Astrocyte of the hippocampus (primary cell): ENCODE results near the gene MNT.

Experiments used
- DNase-seq: peaks from one replicate; pipeline ENCODE4 v3.0.0; 2011; ENCODE audit warnings: low read depth, low spot score

MNT gene

DNA sequence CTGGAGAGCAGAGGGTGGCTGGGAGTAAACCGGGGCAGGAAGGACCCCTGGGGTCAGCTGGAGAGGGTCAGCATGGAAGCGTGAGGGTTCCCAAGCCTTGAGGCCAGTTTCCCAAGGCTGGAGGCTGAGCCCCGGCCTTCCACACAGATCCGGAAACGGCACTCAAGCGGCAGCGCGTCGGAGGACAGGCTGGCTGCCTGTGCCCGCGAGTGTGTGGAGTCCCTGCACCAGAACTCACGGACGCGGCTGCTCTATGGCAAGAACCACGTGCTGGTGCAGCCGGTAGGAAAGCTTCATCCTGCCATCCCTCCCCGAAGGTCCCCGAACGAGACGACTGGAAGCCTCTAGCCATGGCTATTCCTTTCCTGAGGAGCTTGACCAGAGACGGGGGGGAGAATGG lies 37.5 kb downstream of the MNT start:
- no peak for DNase-seq

DNA sequence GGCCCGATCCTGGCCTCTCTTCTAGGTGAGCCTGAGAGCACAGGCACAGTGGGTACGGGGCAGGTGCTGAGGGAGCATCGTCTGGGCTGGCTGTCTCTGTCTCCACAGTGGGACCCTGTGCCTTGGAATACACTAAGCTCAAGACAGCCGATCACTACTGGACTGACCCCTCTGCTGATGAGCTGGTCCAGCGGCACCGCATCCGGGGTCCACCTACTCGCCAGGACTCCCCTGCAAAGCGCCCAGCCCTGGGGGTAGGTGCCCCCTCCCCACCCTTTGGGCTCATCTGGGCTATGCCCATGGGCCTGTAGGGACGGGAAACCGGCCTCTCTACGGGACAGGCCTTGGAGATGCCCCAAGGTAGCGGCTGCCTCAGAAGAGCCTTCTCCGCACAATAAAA lies 38.0 kb downstream of the MNT start:
- DNase-seq, result no peak

DNA sequence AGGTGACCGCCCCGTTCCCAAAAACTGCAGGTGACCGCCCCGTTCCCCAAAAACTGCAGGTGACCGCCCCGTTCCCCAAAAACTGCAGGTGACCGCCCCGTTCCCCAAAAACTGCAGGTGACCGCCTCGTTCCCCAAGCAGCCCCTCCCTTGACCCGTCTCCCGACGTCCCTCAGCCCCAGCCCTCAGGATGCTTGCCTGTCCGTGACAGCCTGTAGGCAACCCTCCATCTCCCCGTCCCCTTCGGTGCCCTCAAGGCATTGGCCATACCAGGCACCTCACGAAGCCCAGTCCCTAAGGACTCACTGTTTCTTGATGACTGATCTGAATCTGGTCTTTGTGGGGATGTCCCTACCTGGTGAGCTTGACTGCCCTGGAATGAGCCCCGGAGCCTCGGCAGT lies 38.4 kb downstream of the MNT start:
- DNase-seq, result no peak

DNA sequence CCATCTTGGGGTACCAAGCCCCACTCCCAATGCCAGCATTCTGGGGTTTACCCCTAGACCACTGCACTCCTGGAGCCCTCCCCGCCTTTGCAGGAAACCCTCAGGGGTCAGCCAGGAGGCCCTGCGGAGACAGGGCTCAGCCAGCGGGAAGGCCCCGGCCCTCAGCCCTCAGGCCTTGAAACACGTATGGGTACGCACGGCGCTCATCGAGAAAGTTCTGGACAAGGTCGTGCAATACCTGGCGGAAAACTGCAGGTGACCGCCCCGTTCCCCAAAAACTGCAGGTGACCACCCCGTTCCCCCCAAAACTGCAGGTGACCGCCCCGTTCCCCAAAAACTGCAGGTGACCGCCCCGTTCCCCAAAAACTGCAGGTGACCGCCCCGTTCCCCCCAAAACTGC lies 38.8 kb downstream of the MNT start:
- DNase-seq, result no peak

DNA sequence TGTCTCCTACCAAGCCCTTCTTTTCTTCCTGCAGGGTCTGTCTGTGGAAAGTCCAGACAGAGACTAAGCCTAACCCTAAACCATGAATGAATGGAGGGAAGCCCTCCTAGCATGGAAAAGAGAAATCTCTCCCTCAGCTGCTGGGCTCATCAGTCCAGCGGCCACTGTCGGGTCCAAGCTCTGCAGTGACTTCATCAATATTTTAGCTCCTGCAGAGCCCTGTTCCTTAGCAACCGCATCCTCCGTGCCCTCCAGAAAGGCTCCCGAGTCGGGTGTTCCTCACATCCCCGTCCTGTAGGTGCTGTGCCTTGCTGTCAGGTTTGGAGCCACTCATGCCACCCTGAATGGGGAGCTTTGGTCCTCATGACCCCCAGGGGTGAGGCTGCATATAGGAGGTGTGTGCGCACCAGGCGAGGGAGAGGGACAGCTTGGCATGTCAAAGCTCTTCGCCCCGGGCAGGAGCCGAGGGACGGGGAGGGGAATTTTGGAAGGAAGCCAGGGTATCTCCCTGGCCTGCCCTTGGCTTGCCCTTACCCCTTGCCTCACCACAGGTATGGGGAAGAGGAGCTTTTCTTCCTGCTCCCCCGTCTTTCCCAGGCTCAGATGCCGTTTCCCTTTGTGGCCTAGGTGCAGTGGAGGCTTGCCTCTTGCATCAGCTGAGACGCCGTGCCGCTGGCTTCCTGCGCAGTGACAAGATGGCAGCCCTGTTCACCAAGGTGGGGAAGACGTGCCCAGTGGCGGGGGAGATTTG lies 39.7 kb downstream of the MNT start:
- DNase-seq, result no peak

DNA sequence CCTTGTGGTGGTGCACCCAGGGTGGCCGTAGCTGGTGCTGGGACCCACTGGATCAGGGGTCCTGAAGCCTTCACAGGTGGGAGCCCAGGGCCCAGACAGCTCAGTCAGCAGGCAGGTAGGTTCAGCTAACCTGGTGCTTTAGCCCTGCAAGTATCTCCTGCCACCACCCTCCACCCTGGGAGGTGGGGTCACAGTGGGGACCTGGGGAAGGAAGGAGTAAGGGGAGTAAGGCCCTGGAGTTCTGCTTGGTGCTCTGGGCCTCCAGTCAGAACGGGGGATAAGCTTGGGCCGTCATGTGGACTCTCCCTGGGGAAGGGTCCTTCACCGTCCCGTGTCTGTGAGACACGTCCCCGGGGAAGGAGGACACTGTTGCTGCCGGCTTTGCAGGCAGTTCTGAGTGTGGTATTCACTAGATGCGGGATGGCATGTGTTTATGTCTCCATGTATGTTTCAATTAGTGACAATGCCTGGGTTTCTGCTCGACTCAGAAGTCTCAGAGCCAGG lies 42.9 kb downstream of the MNT start:
- no peak for DNase-seq

DNA sequence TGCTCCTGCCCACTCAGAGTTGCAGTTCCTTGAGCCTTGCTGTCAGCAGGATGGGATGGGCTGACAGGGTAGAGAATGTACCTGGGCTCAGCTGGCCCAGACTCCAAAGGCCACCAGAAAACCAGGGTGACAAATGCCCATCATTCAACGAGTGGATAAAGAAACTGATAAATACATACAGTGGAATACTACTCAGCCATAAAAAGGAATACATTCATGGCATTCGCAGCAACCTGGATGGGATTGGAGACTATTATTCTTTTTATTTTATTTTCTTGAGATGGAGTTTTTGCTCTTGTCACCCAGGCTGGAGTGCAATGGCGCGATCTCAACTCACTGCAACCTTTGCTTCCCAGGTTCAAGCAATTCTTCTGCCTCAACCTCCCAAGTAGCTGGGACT lies 43.6 kb downstream of the MNT start:
- no peak for DNase-seq

DNA sequence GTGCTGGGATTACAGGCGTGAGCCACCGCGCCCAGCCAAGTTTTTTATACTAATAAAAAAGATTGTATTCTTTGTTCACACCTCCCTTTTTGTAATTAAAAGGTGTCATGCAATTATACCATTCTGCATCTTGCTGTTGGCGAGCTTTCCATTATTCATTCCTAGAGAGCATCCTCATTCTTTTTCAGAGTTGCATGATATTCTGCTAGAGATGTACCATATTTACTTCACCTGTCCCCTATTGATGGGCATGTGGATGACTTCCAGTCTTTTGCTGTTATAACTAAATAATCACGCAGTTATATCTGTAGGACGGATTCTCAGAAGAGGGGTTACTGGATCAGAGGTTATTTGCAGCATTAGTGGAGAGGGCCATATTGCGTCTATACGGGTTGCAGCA lies 46.5 kb downstream of the MNT start:
- DNase-seq, result no peak

DNA sequence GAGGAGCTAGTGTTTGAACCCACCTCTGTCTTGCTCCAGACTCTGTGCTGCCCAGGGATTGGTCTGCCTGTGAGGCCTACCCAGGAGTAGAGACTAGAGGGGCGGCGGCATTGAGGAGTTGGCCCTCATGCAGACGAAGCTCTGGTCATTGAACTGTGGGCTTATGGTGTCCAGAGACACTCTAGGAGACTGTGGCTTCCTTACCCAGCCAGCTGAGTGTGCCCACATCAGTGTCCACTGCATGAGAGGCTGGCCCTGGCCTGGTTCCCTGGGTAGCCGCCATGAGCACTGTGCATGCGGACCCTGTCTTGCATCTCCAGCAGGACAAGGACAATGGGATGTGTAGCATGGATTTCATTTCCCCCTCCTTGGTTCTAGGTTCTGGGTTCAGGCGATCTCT lies 49.6 kb downstream of the MNT start:
- DNase-seq, result no peak

DNA sequence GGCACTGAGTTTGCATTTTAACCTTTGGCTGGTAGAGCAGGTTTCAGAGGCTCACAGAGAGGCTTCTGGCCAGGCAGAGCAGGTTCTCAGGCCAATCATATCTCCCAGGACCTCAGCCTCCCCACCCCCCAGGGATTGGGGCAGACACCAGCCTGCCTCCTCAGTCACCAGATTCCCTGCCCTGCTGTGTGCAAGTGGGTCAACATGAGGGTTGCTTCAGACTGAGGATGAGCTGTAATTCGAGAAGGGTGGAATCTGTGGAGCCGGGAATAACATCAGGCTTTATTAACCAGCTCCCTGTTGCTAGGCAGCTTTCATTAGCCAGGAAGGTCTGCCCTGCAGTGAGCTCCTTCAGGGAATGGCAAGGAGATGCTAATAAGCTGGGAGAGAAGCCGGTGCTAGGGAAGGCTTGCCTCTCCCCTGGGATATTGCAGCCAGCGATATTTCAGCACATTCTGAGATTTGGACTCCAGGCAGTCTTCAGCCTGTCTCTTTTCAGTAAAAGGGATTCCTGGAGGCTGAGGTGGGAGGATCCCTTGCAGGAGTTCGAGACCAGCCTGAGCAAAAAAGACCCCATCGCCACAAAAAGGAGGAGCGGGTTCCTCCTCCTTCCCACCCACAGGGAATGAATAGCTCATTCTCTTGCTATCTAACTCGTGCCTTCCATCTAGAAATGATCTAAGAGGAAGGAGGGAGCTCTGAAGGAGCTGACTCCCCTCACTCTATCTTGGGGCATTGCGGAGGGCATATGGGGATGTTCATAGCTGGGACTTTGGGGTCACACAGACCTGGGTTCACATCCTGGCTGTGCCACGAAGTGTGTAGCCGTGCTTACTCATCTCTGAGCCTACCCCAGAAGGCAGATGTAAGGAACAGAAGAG lies 52.8 kb downstream of the MNT start:
- DNase-seq, result peak; percentile 76

DNA sequence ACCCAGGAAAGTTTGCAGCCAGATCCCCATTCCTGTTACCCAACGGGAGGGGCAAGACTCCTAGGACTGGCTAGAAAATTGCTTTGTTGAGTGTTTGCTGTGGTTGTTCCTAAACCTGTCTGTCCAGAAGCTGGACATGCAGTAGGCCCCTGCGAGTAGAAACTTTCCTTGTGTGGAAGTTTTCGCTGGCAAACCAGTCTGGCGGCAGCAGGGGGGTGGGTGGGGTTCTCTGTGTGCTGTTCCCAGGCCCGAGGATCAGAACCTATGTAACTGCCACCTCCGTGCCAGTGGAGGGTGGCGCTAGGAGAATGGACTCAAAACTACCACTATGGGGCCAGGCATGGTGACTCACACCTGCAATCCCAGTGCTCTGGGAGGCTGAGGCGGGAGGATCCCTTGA lies 54.4 kb downstream of the MNT start:
- no peak for DNase-seq

DNA sequence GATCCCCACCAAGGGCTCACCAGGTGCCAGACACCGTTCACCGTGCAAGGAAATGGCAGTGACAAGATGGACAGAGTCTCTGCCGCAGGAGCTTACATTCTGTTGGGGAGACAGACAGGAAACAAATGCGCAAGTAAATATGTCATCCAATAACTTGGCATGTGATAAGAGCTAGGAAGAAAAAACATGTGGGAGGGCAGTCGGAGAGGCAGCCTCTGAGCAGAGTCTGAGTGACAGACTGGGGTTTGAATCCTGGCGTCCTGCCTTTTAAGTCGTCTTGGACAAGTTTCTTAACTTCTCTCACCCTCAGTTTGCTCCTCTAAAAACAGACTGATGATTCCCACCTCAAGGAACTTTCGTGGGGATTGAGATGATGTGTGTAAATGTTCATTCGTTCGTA lies 56.3 kb downstream of the MNT start:
- DNase-seq, result no peak

DNA sequence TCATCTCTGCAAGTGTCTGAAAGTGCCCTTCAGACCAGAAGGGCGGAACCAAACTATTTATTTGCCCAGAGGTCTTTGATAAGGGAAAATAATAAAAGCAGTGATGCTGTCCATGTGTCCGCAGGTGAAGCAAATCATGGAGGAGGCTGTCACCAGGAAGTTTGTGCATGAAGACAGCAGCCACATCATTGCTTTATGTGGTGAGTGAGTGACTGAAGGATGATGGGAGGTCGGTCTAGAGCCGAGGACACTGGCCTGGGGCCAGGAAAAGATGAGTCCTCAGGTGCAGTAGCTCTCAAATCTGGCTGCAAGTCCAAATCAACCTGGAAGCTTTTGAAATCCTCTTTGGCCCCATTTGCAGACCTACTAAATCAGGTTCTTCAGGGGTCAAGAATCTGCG lies 57.4 kb downstream of the MNT start:
- no peak for DNase-seq

DNA sequence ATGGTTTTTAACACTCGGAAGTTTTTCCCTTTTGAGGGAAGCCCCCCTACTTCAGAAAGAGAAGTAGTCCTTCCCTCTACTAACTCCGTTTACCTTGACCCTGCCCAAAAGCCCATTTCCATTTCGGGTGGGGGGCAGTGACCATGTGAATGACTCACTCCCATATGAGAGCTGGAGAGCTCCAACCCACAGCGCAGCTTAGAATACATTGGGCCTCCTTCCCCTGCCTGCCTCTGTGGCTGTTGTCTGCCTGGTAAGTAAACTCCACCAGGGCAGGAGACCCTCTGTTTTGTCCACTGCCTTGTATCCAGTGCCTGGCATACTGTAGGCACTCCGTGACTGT lies 62.6 kb downstream of the MNT start:
- DNase-seq, result peak; percentile 68

DNA sequence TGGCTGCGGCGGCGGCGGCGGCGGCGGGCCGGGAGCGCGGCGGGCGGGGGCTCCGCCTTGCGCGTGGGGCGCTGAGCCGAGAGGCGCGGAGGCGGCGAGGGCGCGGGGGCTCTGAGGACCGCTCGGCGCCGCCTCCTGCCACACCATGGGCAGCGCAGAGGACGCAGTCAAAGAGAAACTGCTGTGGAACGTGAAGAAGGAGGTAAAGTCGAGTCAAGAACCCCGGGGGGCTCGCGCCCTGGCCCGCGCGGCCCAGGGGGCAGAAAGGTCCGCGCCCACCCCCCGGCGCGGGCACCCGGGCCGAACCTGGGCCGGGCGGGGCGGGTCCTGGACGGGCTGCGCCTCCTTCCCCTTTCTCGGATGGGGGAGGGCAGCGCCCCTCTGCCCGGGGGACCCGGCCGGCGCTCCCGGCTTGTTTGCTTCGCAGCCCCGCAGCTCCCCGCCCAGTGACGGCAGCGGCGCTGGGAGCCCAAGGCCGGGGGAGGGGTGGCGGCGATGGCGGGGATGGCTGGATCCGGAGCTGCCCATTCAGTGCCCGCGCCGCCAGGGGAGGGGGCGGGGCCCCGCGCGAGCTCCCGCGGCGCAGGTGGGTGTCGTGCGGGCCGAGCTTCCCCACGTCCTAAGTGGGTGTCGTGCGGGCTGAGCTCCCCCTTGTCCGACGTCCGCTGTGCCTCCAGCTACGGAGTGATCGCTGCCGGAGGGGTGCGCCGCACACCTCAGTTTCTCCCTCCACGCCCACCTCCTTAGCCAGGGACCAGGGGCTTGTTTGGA lies 63.1 kb downstream of the MNT start:
- DNase-seq, result peak; percentile 86

DNA sequence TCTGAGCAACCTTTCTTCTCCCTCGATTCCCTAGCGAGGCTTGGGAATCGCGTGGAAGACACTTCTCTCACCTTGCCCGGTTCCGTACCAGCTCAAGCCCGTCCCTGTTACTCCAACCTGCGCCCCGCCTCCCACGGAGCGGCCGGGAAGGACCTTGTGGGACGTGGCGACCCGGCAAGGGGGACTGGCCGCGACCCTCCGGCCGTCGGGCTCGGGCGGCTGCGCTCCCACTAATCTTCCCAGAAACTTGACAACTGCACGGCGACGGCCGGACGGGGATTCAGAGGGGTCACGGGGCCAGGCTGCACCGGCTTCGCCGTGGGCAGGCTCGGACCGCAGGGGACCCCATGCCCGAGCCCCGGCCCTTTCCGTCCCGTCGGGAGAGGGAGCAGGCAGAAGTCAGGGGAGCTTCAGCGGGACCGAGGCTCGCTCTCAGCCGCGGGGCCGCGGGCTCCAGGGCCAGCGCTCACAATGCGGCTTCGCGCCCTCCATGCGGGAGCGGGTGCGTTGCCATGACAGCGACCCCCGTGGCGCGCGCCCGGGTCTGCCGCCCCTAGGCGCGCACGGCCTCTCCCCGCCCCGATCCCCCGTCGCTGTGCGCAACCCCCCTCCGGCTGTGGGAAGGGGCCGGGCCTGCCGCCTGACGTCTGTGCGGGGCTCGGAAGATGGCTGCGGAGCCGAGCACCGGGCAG lies 63.9 kb downstream of the MNT start, which contains the start of gene SGSM2:
TSS of gene SGSM2 (plus strand) at position 650 of the 692 bp plus-strand sequence. CDS start 188 bp downstream, outside the sequence.
- DNase-seq, result peak; percentile 82

DNA sequence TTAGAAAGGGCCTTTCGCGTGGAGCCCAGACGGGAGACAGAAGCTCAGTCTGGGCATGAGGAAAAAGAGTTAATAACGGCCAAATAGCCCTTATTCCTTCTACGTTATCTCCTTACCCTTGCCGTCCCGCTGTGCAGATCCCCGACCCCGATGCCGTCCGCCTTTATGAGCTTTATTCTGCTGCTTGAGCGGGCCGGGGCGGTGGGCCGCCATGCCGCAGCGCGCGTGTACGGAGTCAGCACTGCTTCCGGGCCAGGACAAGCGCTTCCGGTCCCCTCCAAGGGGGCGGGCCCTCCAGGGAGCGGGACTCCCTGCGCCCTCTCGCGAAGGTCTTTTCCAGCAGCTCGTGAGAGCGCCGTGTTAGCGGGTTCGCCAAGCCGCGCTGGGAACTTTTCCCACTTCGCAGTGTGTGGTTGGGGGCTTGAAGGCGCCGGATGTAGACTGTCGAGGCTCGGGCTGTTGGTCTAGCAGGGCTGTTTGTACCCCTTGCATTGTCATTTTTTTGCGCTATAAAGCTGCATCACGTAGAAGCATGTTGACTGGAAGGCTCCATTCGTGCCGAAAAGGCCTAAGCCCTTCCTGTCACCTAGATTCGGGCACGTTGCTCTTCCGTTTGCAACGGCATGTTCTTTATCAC lies 64.5 kb downstream of the MNT start, which contains the start of gene TSR1:
TSS of gene TSR1 (minus strand) at position 243 of the 637 bp plus-strand sequence. CDS start at position 213, 30 bp downstream.
- peak; percentile 97 for DNase-seq

DNA sequence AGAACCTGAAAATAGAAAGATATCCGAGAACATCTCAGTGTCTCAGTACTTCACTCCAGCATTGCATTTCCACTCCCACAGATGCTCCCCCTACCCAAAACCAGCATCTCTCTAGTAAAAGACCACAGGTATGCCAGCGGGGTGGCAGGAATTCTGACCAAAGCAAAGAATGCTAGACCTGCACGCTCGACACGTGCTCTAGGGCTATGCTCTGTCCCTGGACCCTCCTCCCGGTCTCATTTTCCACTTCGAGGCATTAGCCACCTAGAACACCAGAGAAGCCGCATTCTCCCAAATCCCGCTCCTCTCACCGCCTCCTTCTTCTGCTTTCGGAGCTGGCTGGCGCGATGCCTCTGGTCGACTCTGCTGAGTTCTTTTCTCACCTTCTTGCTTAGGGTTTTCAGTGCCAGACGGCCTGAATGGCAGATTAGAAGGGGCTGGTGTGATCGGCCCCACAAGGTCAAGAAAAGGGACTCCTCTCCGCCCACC lies 65.1 kb downstream of the MNT start:
- DNase-seq, result peak; percentile 71
